SW480 (cell line): ENCODE data around the gene CCL1.

Experiments used
- DNase-seq: peaks from one replicate; pipeline ENCODE4 v3.0.0-alpha.2; 2016; ENCODE audit warnings: low spot score

Gene CCL1, protein sequence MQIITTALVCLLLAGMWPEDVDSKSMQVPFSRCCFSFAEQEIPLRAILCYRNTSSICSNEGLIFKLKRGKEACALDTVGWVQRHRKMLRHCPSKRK

DNA sequence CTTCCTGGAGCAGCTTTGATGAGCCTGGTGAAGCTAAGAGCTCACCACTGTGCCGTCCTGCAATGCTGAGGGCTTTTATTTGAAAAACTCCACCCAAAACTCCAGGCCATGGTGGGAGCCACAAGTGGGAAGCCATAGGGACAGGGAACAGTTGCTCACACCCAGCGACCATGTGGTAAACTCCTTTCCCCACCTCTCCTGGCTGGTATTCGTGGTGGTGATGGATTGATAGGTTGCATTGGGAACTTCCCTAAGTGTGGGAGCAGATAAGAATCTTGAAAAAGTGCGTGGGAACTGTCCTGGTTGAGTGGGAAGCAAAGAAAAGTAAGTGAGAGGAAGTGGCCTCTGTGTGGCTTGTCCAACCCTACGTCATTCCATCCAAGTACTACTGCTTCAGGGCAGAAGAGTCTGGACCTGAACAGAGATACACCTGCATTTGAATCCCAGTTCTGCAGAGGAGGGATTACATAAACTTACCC is at the start of gene CCL1:
Gene CCL1 (minus strand): TSS at position 51 of the 479 bp plus-strand sequence. CDS start 72 bp downstream, outside the sequence.
- no peak for DNase-seq

DNA sequence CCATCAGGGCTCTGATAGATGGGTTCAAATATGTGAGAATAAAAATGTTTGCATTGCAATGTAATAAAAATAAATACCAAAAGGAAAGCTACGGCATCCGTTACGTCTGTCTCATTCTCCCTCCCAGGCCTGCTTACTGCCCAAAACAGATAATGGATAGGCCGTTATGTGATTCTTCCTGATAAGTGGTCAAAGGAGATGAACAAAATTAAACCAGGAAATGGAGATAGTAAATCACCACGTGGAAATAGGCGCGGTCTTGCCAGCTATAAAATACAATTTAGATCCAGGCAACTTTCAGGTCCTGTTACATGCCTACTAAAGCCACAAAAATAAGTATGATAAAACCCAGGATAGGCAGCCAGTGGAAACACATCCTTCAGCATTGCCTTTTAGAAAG is 49.5 kb upstream of the CCL1 start:
- DNase-seq, result no peak

DNA sequence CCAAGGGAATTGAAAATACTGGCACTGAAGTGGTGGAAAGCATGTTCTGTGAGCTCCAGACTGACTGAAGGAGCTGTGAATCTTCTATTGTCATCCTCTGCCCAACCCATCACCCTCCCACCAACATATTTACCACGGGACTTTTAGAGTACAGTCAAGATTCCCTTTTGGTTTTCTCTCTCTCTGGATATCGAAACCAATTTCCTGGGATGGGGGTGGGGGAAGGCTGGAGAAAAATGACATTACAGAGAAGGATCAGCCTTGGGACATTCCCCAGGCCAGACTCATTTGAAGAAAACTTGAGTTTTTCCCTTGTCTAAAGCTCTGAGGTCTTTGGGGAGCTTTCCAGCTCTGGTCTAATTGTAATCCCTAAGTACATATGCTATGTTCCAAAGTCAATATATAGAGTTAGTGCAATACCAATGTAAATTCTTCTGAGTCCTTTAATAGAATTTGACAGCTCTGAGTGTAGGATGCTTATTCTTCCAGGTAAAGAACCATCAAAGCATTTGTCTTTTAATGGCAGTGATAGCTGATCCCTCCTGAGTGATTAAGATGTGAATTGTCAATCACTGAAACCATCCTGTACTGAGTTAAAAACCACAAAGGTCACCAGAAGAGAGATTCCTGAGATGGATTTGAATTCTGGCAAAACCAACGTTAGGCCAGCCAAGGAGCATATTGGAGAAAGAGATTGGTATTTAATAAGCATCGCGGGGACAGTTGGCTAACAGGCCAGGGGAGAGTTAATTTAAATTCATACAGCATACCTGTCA is 48.8 kb upstream of the CCL1 start:
- DNase-seq, result no peak

DNA sequence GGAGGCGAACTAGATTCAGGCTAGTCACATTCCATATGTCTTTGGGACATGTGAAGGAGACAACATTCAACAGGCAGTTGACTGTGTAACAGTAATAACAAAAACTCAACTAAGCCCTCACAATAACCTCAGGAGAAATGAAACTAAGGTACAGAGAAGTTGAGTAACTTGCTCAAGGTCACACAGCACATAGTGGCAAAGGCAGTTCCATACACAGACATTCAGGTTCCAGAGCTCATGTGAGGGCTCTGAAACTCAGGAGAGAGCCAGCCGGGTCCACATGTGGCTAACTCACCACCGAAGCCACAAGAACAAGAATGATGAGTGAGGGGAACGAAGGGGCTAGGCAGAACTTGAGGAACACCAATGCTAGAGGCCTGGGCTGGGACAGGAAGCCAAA is 46.3 kb upstream of the CCL1 start:
- no peak for DNase-seq

DNA sequence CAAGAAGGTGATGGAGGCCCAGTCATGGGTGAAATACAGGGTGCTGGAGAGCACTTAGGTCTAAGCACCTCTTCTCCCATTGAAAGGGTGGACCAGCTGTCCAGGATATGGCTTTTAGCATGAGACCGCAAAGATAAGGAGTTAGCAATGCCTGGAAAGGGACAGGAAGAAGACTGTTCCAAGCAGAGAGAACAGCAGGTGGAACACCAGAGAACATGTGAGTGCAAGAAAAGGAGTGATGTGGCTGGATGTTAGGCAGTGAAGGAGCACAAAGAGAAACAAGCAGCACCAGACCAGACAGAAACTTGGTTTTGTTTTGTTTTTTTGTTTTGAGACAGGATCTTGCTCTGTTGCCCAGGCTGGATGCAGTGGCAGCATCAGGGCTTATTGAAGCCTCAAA is 45.4 kb upstream of the CCL1 start:
- no peak for DNase-seq

DNA sequence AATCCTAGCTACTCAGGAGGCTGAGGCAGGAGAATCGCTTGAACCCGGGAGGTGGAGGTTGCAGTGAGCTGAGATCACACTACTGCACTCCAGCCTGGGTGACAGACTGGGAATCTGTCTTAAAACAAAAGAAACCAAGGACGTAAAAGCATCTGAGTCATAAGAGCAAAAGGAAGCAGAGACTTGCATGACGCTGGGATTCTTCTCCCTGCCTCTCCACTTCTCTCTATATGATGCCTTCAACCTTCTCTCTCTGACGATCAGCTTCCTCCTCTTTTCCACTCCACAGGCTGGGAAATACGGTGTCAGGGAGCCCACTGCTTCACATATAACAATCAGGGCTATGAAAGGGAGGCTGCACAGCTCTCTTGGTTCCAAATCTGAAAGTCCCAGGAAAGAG is 43.2 kb upstream of the CCL1 start:
- no peak for DNase-seq

DNA sequence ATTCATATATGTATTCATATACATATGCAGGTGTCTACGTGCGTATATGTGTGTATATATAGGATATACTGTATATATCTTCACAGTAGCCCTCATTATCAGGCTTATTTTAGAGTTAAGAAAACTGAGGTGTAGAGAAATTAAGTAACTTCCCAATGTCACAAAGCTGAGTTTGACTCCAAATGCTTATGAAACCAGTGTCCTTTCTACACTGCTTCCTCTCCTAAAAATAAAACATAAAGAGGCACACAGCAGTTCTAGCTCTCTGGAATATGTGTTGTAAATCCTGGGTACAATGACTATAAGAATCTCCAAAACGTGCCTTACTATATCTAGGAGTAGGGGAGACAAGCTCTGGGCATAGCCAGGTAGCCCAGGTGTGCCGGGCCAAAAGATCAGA is 40.0 kb upstream of the CCL1 start:
- DNase-seq, result no peak

DNA sequence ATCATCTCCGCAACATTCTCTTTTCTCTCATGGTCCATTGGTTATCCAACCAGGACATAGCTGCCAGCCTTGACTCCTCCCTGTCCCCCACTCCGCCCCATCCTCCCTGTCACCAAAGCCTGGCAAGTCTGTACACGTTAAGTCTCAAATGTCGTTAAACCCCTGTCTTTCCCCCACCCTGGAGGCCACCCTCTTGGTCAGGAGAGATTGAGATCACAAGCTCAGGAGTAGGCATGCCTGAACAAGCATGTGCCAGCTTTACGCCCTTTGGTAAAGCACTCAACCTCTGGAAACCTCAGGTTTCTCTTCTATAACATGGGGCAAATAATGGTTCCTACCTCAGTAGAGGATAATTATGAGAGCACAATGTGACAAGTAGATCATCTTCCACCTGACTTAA is 38.1 kb upstream of the CCL1 start:
- no peak for DNase-seq

DNA sequence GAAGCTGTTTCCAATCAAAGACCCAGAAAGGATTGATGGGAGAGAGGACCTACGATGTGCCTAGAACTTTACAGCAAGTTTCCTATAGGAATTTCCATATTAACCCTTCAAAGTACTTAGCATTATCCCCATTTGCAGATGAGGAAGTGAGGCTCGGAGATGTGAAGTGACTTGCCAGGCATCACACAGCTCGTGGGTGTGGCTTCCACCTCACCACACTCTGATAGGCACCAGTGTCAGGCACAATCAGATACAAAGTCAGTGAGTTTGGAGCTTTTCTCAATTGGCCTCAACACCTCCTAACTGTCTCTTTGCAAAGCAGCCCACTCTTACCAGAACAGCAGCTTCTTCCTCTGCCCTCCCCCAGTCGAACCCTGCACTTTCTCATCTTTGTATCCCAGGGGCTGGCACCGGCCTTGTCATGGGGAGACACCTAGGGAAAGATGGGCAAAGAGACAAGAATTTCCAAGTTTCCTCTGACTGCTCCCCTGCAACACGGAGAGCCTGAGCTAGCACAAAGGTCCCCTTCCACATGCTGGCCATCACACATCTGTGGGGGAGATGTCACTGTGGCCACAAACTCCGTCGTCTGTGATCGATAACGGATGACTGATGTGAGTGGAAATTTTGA is 37.4 kb upstream of the CCL1 start:
- no peak for DNase-seq

DNA sequence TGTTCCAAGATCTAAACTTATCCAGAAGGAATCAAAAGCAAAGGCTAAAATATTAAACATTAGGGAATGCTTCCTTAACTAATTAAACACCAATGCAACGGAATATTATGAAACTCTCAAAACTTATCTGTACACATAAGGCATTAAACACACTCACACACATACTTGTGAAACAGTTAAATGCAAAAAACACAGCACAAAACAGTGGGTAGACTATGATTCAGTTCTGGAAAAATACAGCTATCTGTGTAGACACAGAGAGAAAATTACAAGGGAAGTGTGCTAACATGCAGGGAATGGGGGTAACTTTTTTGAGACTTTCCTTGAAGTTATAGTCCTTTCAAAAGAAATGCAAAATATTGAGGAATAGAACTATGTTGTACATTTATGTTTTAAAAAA is 36.7 kb upstream of the CCL1 start:
- DNase-seq, result no peak

DNA sequence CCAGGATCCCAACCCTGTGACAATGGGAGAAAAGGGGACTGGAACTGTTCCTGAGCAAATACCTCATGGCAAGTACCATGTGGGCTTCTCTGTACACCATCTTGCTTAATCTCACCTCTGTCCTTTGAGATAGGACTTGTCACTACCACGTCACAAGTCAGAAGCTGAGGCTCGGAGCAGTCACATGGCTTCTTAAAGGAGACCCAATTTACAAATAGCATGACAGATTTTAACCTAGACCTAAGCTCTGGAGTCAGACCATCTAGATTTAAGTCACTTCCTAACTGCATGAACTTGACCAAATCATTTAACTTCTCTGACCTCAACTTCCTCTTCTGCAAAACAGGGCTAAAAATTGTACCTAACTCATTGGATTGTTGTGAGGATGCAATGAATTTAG is 36.0 kb upstream of the CCL1 start:
- DNase-seq, result no peak

DNA sequence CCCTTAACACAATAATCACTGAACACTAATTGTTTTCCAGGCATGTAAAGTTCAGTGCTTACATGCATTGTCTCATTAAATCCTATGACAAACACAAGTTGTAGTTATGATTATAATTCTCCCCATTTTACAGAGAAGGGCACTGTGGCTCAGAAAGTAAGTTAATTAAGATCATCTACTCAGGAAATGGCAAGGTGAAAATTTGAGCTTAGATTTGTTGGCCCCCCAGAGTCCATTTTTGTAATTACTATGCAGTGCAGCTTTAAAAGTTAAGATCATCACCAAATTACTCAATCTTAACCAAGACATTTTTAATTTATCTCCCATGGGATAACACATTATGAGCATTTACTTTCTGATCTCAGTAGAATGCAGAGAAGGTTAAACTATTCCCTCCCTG is 34.2 kb upstream of the CCL1 start:
- DNase-seq, result no peak

DNA sequence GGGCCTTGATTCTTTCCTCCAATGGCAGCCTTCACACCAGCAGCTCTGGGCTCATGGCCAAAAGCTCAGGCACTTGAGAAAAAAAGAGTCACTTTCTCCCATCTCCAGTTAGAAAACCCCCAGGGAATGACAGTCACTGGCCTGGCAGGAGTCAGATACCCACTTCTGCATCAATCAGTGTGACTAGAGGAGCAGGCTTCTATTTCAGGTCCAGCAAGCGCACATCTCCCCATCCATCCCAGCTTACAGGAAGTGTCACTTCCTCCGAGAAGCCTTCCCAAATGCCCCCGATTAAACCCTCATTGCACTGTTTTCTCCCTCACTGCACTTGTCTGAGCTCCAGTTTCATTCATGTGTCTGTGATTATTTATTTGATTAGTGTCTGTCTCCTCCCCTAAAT is 30.4 kb upstream of the CCL1 start:
- no peak for DNase-seq

DNA sequence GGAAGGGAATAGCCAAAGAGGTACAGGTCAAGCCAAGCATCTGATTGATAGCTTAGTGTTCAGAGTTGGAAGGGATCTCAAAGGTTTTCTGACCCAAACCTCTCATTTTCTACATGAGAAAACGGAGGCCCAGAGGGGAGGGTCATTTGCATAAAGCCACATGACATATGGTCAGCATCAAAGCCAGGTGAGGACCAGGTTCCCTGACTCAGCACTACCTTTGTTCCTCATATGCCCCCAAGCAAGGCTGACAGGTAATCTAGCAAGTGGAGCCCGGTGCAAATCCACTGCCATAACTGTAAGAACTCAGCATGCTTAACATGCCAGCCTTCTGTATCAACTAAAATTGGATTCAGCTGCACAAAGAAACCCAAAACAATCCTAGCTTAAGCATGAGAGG is 28.2 kb upstream of the CCL1 start:
- DNase-seq, result no peak

DNA sequence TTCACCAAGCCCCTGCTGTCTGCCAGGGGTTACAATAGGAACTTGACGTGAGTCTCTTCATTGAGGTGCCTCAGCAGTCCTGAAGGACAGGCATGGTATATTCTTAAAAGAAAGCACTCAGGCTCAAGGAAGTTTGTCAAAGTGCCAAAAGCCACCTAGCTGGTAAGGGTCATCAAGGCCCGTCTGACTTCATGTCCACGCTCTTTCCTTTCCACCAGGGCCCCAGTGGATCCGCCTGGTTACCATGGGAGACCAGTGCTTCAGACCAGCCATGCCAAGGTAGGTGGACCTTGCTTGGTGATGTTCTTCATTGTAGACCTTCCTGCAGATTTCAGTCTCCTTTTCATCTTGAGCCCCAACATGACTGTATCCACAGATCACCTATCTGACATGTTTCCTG is 27.6 kb upstream of the CCL1 start:
- DNase-seq, result no peak

DNA sequence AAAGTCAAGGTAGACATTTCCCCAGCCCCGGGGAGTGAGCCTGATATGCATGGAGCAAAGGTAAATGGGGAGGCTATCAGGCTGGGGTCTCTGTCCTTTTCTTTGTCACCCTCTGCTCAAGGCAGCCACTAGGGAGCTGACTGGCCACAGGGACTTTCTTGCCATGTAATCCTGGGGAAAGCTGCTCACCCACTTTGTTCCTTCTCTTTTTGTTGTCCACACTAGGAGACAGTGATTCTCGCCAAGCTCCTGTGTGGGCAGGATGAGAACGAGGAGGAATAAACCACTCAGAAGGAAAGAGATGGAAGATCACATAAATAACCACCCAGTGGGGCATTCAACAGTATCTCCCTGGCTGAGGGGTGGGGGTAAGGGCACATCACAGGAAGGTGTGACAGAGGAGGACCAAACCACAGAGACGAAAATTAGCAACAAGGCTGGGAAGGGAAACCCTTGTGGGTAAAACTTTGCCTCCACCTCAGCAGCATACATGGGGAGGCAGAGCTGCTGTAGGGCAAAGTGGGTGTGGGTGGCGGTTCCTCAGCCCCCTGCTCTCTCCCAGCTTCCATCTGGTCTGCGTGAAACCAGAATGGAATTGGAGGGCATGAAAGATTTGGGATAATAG is 26.2 kb upstream of the CCL1 start:
- no peak for DNase-seq

DNA sequence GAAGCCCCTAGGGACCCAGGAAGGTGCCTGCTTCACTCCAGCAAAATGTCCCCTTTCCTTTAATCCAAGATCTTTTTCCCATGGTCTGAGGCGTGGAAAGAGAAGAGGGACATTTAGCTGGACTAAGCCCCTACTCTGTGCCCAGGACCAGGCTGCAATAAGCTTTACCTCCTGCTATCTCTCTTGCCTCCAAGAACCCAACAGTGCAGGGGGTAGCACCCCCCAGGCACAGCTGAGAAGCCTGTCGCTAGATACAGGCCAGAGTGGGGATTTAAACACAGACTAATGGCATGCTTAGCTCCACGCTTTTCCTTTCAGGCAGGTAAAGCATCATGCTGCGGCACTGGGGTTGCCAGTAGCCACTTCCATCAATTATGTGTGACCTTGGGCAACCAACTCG is 24.5 kb upstream of the CCL1 start:
- no peak for DNase-seq

DNA sequence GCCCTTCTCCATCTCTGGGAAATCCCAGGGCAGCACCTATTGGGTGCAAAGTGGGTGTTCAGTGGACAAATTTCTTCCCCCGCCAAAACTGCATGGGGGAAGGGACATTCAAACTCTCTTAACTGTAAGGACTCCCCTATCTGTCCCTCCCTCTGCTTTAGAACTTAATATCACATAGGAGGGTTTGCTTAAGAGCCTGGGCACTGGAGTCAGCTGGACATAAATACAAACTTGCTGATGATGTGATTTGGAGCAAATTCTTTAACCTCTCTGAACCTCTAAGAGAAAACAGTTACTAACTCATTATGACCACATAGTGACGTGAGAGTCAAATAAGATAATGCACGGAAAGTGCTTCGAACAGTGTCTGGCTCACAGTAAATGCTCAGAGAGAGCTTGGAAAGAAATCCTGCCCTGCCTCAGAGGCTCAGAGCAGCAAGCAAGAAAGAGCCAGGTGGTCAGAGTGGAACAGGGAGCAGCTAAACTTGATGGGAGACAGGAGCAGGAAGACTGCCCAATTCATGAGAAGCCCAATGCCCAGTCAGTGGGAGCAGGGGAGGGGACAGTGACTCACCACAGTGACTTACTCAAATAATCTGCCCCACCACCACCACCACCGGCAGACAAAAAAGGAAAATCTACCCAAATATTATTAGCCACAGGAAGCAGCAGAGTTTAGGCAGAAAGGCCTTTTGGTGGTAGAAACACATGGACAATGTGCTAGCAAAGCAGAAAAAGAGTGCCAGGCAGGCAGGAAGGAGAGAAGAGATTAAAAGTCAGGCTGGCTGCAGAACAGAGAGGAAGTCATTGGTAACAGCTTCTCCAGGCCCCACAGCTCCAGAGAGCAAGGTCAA is 23.9 kb upstream of the CCL1 start:
- no peak for DNase-seq

DNA sequence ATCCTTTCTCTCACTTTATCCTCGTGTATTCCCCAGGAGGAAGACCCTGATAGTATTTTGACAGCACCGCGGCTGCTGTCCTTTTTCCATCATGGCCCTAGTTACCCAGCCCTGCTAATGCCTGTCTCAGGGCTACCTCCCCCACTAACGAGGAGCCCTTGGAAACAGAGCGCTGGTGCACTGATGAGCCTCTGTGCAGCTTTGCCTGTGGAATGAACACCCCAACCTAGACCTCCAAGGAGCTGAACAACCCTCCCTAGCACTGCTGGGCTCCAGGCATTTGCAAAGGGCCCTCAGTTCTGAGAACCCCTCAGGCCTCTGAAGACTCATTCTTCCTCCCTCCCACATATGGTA is 23.3 kb upstream of the CCL1 start:
- DNase-seq, result no peak

DNA sequence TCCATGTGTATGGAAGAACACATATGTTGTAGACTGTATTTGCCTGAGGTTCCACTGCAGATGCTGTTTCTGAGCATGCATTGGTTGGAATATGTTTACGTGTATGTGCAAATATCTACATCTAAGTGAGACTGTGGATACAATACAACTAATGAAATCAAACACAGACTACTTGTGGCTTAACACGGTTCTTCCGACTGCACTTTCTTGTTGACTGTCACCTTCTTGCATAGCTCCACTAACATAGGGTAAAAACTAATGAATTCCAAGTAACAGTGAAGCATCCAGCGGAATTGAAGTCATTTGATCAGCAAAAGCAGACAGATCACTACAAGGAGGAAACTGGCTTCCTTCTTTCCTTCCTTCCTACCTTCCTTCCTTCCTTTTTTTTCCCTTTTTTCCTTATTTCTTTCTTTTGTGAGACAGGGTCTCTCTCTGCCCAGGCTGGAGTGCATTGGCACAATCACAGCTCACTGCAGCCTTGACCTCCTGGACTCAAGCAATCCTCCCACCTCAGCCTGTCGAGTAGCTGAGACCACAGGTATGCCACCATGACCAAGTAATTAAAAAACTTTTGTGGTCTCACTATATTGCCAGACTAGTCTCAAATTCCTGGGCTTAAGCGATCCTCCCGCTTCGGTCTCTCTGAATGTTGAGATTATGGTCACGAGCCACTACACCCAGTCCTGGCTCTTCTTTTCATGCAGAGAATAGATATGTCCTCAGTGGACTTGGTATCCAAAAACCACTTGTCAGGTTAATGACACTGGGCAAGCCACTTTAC is 22.0 kb upstream of the CCL1 start:
- DNase-seq, result peak; percentile 20

DNA sequence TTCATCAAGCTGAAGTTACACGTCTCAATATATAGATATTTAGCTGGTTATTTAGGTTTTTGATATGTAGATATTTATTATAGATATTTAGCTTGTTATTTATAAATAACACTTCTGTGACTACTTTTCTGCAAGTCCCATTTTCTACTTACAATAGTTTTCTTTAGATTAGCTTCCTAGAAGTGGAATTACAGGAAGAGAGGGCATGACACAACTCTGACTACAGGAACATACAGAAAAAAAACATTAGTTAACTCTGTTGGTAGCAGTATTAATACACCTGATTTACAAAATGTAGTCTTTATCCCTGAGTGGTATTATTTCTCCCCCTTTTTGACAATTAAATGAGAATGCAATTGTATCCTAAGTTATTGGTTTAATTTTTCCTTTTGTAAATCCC is 21.2 kb upstream of the CCL1 start:
- DNase-seq, result no peak

DNA sequence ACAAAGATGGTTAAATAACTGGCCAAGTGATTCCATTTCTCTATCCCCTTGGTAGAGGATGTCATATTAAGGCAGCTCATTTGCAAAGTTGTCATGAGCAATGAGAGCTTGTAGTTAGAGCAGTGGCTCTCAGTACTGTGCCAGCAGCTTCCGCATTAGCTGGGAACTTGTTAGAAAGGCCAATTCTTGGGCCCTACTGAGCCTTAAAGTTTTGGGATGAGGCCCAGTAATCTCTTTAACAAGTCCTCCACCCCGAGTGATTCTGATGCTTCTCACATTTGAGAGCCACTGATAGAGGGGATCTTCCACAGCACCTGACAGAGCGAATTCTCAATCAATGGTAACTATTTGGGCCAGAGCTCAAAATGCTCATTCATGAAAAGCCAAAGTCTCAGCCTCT is 20.2 kb upstream of the CCL1 start:
- DNase-seq, result no peak
